Neural cell (in vitro differentiated cells): ENCODE data around the gene MYO1D.

Experiments
- EP300 ChIP-seq: fragments of 450-650 bp; conservative IDR thresholded peaks from 2 replicates; pipeline ENCODE4 v1.6.1; 2014; ENCODE audit warnings: antibody characterized with exemption, mild to moderate bottlenecking, moderate library complexity; ENCODE audit not compliant: poor library complexity, severe bottlenecking
- EZH2 ChIP-seq: fragments of 200-600, 300-800 bp; shearing (Covaris generic), sonication (generic); IDR thresholded peaks from 2 replicates; pipeline ENCODE4 v1.6.1; 2014; ENCODE audit warnings: antibody characterized with exemption, low read length, borderline replicate concordance, mild to moderate bottlenecking; ENCODE audit not compliant: insufficient read depth, poor library complexity, severe bottlenecking
- POLR2AphosphoS5 ChIP-seq: IDR thresholded peaks from 2 replicates; pipeline ENCODE4 v1.6.1; 2012
- RAD21 ChIP-seq: fragments of 450-650 bp; conservative IDR thresholded peaks from 2 replicates; pipeline ENCODE4 v1.6.1; 2014; ENCODE audit warnings: antibody characterized with exemption, mild to moderate bottlenecking, moderate library complexity
- SMC3 ChIP-seq: fragments of 450-650 bp; conservative IDR thresholded peaks from 2 replicates; pipeline ENCODE4 v1.6.1; 2014; ENCODE audit warnings: antibody characterized with exemption, mild to moderate bottlenecking, moderate library complexity; ENCODE audit not compliant: poor library complexity
- TF ChIP-seq, protein P1 (sequence below): fragments of 450-650 bp; IDR thresholded peaks from 2 replicates; pipeline ENCODE4 v1.5.1; 2014; ENCODE audit warnings: antibody characterized with exemption, mild to moderate bottlenecking, moderate library complexity; ENCODE audit not compliant: poor library complexity, severe bottlenecking
- TF ChIP-seq, protein P2 (sequence below): IDR thresholded peaks from 2 replicates; pipeline ENCODE4 v1.6.1; 2012; ENCODE audit warnings: borderline replicate concordance

GRCh38 chr17:32491371-32492263, 385.3 kb downstream of the MYO1D start:
- TF ChIP-seq, protein P1, sequence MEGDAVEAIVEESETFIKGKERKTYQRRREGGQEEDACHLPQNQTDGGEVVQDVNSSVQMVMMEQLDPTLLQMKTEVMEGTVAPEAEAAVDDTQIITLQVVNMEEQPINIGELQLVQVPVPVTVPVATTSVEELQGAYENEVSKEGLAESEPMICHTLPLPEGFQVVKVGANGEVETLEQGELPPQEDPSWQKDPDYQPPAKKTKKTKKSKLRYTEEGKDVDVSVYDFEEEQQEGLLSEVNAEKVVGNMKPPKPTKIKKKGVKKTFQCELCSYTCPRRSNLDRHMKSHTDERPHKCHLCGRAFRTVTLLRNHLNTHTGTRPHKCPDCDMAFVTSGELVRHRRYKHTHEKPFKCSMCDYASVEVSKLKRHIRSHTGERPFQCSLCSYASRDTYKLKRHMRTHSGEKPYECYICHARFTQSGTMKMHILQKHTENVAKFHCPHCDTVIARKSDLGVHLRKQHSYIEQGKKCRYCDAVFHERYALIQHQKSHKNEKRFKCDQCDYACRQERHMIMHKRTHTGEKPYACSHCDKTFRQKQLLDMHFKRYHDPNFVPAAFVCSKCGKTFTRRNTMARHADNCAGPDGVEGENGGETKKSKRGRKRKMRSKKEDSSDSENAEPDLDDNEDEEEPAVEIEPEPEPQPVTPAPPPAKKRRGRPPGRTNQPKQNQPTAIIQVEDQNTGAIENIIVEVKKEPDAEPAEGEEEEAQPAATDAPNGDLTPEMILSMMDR, result no peak
- TF ChIP-seq SMC3, result no peak
- TF ChIP-seq, protein P2, sequence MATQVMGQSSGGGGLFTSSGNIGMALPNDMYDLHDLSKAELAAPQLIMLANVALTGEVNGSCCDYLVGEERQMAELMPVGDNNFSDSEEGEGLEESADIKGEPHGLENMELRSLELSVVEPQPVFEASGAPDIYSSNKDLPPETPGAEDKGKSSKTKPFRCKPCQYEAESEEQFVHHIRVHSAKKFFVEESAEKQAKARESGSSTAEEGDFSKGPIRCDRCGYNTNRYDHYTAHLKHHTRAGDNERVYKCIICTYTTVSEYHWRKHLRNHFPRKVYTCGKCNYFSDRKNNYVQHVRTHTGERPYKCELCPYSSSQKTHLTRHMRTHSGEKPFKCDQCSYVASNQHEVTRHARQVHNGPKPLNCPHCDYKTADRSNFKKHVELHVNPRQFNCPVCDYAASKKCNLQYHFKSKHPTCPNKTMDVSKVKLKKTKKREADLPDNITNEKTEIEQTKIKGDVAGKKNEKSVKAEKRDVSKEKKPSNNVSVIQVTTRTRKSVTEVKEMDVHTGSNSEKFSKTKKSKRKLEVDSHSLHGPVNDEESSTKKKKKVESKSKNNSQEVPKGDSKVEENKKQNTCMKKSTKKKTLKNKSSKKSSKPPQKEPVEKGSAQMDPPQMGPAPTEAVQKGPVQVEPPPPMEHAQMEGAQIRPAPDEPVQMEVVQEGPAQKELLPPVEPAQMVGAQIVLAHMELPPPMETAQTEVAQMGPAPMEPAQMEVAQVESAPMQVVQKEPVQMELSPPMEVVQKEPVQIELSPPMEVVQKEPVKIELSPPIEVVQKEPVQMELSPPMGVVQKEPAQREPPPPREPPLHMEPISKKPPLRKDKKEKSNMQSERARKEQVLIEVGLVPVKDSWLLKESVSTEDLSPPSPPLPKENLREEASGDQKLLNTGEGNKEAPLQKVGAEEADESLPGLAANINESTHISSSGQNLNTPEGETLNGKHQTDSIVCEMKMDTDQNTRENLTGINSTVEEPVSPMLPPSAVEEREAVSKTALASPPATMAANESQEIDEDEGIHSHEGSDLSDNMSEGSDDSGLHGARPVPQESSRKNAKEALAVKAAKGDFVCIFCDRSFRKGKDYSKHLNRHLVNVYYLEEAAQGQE, result no peak
- no peak for TF ChIP-seq POLR2AphosphoS5
- no peak for TF ChIP-seq EZH2
- no peak for TF ChIP-seq EP300
- TF ChIP-seq RAD21, result no peak
